KBM-7 (cell line): ENCODE measurements around the gene MYL5.
"Not testable (repeated sequence)": the region's sequence is repeated elsewhere in the genome, so short reads cannot be mapped to it uniquely, and the experiment has no call there.

Experiments
- DNase-seq: peaks from one replicate; pipeline ENCODE4 v3.0.0-alpha.2; 2015
- in situ Hi-C: fragments of 300-500 bp; cut with MboI; formaldehyde crosslinking; loops from 2 replicates; pipeline ENCODE4 v1.14.3; 2020; ENCODE audit warnings: low sequenced_read_pairs, low pct_unique_long_range_greater_than_20kb, mixed read lengths

Gene MYL5

GRCh38 chr4:699816-700580 lies 25.7 kb downstream of the MYL5 start:
- in situ Hi-C loops: no loop called here

GRCh38 chr4:700587-701264 lies 26.4 kb downstream of the MYL5 start:
- in situ Hi-C loops: no loop called here
- DNase-seq: no peak

More at GRCh38 chr4:699816-700580, 25.7 kb downstream of the MYL5 start:
- DNase-seq: no peak

- DNase-seq: no peak
- in situ Hi-C loops: no loop called here
Measured at GRCh38 chr4:702618-703048, 28.3 kb downstream of the MYL5 start.

DNA sequence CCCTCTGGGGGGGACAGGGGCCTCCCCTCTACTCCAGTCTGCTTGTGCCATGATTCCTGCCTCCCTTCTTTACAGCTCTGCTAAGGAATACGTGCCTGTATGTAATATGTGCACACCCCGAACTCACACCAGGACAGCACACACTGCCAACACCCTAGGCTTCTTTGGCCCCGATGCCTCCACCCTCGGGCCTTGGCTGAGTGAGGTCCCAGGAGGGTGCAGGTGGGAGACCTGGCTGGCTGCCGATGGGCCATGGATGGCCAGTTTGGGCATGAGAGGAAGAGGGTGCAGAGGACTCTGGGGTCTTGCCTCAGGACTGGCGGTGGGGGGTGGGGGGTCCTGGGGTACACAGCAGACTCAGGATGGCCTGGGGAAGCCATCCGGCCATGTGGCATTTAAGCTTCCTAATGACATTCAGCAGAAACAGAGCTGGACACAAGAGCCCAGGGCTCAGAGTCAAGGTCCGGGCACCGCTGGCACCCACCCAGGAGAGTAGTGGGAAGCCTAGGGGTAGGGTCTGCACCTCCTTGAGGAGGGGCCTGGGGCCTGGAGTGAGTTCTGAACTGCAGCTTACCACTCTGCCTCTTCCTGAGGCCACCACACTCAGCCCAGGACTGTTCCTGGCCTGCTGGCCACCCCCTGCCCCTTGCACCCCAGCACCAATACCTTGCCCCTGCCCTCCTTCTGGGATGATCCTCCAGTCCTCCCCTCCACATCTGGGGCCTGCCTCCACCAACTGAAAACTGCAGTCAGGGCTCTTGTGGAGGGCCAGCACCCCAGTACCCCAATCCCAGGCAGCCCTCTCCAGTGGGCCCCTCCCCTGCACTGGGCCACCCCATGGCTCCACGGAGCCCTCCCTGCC lies 29.2 kb downstream of the MYL5 start:
- in situ Hi-C loops: no loop called here
- no peak for DNase-seq

DNA sequence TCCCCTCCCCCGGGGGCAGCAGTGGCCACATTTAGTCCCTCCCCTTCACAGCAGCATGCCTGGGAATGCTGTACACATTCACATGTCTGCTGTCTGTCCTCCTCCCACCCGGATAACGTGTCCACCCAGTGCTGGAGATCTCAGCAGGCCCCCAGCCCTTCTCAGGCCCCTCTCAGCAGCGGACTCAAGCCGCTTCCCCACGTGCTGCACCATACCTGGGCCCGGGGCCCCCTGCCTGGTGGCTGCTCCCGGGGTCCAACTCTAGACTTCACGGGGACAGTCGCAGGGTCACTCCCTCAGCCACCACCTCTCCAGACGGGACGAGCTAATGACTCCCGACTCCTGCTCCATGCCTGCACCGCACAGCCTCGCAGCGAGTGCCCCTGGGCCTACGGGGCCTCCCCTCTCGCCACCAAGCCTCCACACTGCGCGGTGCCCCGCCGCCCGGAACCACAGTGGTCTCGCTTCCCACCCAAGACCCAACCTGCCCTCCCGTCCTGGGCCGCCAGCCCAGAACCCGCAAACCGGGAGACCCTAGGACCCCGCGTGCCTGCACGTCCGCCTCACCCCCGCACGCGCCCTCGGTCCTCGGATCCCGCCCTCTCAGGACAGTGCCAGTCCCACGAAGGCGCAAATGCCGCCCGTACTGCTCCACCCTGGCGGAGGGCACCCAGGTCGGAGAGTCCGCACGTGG lies 30.0 kb downstream of the MYL5 start:
- in situ Hi-C loops: no loop called here
- DNase-seq: no peak

- no peak for DNase-seq
- in situ Hi-C loops: no loop called here
Measured at GRCh38 chr4:704971-705277, 30.6 kb downstream of the MYL5 start.

DNA sequence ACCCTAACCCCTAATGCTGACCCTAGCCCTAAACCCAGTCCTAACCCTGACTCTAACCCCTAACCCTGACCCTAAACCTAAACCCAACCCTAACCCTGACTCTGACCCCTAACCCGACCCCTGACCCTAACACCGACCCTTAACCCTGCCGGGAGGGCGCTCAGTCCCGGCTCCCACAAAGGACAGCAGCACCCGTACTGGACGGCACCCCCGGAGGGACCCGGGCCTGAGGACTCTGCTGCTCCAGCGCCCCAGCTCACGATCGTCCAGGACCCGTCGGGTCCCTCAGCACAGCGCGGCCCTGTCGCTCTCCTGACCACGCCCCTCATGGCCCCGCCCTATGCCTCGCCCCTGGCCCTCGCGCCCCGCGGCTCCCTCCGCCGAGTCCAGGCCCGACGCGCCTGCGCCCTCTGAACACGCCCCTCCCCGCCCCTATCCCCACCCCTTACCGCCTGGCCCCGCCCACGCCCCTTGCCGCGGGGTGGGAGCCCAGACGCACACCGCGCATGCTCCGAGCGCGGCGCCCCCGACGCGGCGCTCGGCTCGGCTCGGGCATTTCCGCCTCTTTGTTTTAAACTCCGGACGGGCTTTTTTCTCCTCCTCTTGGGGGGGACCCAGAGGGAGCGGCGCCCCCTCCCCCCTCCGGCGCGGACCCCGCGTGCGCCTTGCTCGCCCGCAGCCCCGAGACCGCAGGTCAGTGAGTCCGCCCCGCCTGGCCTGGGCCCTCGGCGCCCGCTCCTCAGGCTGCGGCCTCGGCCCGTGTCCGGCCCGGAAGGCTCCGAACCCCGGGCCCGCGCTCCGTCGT lies 31.1 kb downstream of the MYL5 start, which contains the start of gene PCGF3:
Gene PCGF3, plus strand, starts transcription at position 555 of the 805 bp plus-strand sequence. CDS start 27,849 bp downstream, outside the sequence.
- in situ Hi-C loops: no loop called here
- DNase-seq: peak; percentile 79

GRCh38 chr4:706083-706633 lies 31.8 kb downstream of the MYL5 start:
- in situ Hi-C loops: not testable (repeated sequence)

DNA sequence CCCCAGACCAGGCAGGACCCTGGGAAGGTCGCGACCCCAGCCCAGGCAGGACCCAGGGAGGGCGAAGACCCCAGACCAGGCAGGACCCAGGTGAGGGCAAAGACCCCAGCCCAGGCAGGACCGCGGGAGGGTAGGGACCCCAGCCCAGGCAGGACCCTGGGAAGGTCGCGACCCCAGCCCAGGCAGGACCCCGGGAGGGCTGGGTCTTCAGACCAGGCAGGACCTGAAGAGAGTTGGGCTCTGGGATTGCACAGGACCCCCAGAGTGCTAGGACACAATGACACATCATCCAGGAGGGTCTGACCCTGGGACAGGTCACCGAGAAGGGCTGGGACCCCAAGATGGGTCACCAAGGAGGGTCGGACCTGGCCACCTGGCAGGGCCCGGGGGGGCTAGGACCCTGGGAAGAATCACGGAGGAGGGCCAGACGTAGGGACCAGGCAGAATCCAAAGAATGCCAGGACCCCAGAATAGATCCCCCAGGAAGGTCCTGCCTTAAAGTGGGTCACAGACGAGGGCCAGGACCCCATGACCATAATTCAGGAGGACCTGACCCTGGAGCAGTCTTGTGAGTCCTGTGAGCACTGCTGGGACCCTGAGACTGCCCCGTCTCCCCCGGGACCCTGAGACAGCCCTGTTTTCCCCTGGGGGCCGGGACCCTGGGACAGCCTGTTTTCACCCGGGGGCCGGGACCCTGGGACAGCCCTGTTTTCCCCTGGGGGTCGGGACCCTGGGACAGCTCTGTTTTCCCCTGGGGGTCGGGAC lies 32.7 kb downstream of the MYL5 start:
- in situ Hi-C loops: no loop called here
- no peak for DNase-seq

More at GRCh38 chr4:706083-706633, 31.8 kb downstream of the MYL5 start:
- DNase-seq: not testable (repeated sequence)

- in situ Hi-C loops: no loop called here
Measured at GRCh38 chr4:707929-708630, 33.7 kb downstream of the MYL5 start.

GRCh38 chr4:708631-708933 lies 34.2 kb downstream of the MYL5 start:
- in situ Hi-C loops: no loop called here
- DNase-seq: no peak

More at GRCh38 chr4:707929-708630, 33.7 kb downstream of the MYL5 start:
- no peak for DNase-seq

DNA sequence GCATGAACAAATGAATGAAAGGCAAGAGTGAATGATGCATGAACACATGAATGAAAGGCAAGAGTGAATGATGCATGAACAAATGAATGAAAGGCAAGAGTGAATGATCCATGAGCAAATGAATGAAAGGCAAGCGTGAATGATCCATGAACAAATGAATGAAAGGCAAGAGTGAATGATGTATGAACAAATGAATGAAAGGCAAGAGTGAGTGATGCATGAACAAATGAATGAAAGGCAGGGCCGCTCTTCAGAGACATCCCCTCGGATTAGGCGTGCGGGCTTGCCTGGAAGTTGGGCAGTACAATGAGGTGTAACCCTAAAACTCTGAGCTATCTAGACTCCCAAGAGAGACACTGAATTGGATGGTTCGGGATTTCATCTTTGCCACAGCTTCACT lies 35.0 kb downstream of the MYL5 start:
- in situ Hi-C loops: no loop called here
- DNase-seq: no peak

GRCh38 chr4:710116-710515 lies 35.8 kb downstream of the MYL5 start:
- in situ Hi-C loops: no loop called here
- DNase-seq: no peak

- in situ Hi-C loops: no loop called here
- no peak for DNase-seq
Measured at GRCh38 chr4:710916-711315, 36.6 kb downstream of the MYL5 start.

- in situ Hi-C loops: no loop called here
- no peak for DNase-seq
Measured at GRCh38 chr4:712093-712492, 37.8 kb downstream of the MYL5 start.

- no peak for DNase-seq
- in situ Hi-C loops: no loop called here
Measured at GRCh38 chr4:712916-713632, 38.7 kb downstream of the MYL5 start.
